Activated naive CD8-positive, alpha-beta T cell treated with anti-CD3 and anti-CD28 coated beads for 36 hours (primary cell): ENCODE measurements around the gene NPIPB8. TPM values are rescaled to one million over a fixed set of nuclear protein-coding genes. Genes with fewer than 3 reads are reported as not detected.
"Not testable (repeated sequence)": the region's sequence is repeated elsewhere in the genome, so short reads cannot be mapped to it uniquely, and the experiment has no call there.

Source experiments
- DNase-seq: peaks from one replicate; pipeline ENCODE4 v3.0.0; 2021
- H3K27ac Mint-ChIP-seq: one replicate; pipeline ENCODE4 v1.8.0; 2022; ENCODE audit warnings: mild to moderate bottlenecking, moderate library complexity, mixed read lengths
- H3K27me3 Mint-ChIP-seq: one replicate; pipeline ENCODE4 v1.8.0; 2022; ENCODE audit warnings: mild to moderate bottlenecking, mixed read lengths
- H3K36me3 Mint-ChIP-seq: one replicate; pipeline ENCODE4 v1.8.0; 2021; ENCODE audit warnings: mild to moderate bottlenecking, mixed read lengths
- H3K4me1 Mint-ChIP-seq: one replicate; pipeline ENCODE4 v1.8.0; 2021; ENCODE audit warnings: mixed read lengths
- H3K4me3 Mint-ChIP-seq: one replicate; pipeline ENCODE4 v1.8.0; 2022; ENCODE audit warnings: mild to moderate bottlenecking, moderate library complexity, mixed read lengths
- H3K9me3 Mint-ChIP-seq: one replicate; pipeline ENCODE4 v1.8.0; 2022; ENCODE audit warnings: mixed read lengths
- total RNA-seq, 2 experiments: library from RNA; stranded (reverse); gene quantifications; one replicate each; pipeline ENCODE4 v1.2.3, GENCODE V29; 2021

NPIPB8 gene
- total RNA-seq, result under 1 TPM in 1 of 2 experiments, not detected in 1; 0.39 TPM

DNA sequence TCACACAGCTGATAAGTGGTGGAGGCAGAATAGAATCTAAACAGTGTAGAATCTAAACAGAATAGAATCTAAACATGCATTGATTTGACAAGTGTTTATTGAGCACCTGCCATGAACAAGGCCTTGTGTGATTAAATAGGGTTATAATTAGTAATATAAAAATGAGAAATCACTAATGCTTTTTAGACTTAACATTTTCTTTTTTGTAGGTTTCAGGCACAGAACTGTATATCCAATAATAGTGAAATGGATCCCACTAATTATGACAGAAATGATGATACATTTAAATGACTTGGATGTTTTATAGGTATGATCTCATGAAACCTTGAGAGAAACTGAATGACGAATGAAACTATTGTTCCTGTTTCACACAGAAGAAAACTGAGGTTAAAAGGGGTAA, at the start of gene NPIPB8:
Gene NPIPB8, plus strand, starts transcription at position 301 of the 400 bp plus-strand sequence. CDS start 296 bp downstream, outside the sequence.
- not testable (repeated sequence) for H3K4me1 Mint-ChIP-seq, H3K36me3 Mint-ChIP-seq, DNase-seq, H3K4me3 Mint-ChIP-seq, H3K27ac Mint-ChIP-seq, H3K9me3 Mint-ChIP-seq, H3K27me3 Mint-ChIP-seq

DNA sequence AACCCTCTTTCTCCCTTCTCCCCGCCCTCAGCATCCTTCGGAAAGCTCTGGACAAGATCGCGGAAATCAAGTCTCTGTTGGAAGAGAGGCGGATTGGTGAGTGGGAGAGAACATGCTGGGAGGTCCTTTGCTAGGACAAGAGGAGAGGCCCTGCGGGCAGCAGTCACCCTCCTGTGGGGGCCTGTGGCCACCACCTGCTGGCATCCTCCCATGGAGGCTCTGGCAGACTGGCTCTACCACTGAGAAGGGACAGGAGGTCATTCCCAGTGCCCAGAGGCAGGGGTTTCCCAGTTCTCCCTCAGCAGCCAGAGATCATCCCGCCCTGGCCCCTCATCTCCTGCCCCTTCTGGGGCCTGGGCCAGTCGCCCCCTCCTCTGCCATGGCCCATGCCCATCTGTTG, 48.8 kb upstream of the NPIPB8 start:
- H3K27me3 Mint-ChIP-seq, result no peaks in the 10 kb centered on the region
- H3K27ac Mint-ChIP-seq, result no peak overlapping the region
- no peaks in the 10 kb centered on the region for H3K9me3 Mint-ChIP-seq
- no peak for DNase-seq
- H3K4me3 Mint-ChIP-seq, result no peak overlapping the region
- peaks cover 13% of the 10 kb centered on the region for H3K36me3 Mint-ChIP-seq
- H3K4me1 Mint-ChIP-seq, result peaks cover 3% of the 10 kb centered on the region

DNA sequence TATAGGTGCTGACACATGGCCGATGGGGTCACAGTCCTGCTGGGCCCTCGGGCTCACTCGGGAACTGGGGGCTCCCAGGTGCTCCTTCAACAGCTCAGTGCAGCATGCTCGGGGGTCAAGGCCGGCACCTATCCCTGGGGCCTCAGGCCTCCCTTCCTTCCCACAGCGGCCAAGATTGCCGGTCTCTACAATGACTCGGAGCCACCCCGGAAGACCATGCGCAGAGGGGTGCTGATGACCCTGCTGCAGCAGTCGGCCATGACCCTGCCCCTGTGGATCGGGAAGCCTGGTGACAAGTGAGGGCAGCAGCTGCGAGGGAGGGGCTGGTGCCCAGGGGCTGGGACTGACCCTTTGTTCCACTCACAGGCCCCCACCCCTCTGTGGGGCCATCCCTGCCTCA, 47.9 kb upstream of the NPIPB8 start:
- no peaks in the 10 kb centered on the region for H3K27me3 Mint-ChIP-seq
- H3K4me1 Mint-ChIP-seq, result peaks cover 3% of the 10 kb centered on the region
- no peak for DNase-seq
- H3K9me3 Mint-ChIP-seq, result no peaks in the 10 kb centered on the region
- H3K4me3 Mint-ChIP-seq, result no peak overlapping the region
- H3K27ac Mint-ChIP-seq, result no peak overlapping the region
- peaks cover 10% of the 10 kb centered on the region for H3K36me3 Mint-ChIP-seq

- H3K4me1 Mint-ChIP-seq, result peaks cover 3% of the 10 kb centered on the region
- DNase-seq, result no peak
- peaks cover 7% of the 10 kb centered on the region for H3K36me3 Mint-ChIP-seq
- peak overlapping the region; percentile 54 for H3K27ac Mint-ChIP-seq
- no peaks in the 10 kb centered on the region for H3K27me3 Mint-ChIP-seq
- no peak overlapping the region for H3K4me3 Mint-ChIP-seq
- no peaks in the 10 kb centered on the region for H3K9me3 Mint-ChIP-seq
These were observed 47.2 kb upstream of the NPIPB8 start for GRCh38 chr16:28590384-28591340.

GRCh38 chr16:28591355-28591754, 46.5 kb upstream of the NPIPB8 start:
- peak overlapping the region; percentile 54 for H3K27ac Mint-ChIP-seq
- no peaks in the 10 kb centered on the region for H3K9me3 Mint-ChIP-seq
- peaks cover 5% of the 10 kb centered on the region for H3K36me3 Mint-ChIP-seq
- H3K4me1 Mint-ChIP-seq, result peaks cover 3% of the 10 kb centered on the region
- H3K27me3 Mint-ChIP-seq, result no peaks in the 10 kb centered on the region
- no peak overlapping the region for H3K4me3 Mint-ChIP-seq
- DNase-seq, result no peak

- H3K4me1 Mint-ChIP-seq, result peaks cover 9% of the 10 kb centered on the region
These were observed 45.4 kb upstream of the NPIPB8 start for GRCh38 chr16:28592511-28592910.

DNA sequence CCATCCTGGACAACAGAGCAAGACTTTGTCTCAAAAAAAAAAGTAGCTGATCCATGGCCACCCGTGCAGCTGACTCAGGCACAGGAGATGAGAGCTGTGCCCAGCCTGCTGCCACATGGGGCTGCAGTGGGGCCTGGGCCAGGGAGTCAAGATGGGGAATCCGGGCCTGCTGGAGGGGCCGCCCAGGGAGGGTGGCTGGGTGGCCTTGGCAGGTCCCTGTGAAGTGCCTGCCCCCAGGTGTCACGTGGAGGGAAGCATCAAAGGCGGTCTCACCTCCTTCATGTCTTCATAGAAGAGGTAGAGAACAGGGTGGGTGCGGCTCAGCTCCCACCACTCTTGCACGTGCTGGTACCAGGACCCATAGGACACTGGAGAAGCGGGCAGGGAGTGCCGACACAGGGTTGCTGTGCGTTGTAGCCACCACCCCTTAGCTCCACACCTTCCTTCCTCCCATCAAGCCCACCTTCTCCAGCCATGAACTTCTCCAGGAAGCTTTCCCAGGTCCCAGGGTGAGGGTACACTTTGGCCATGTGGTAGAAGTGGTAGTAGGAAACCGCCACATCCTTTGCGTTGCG, 44.8 kb upstream of the NPIPB8 start:
- Mint-ChIP-seq H3K4me1 (peaks cover 12% of the 10 kb centered on the region), H3K27me3 (no peaks in the 10 kb centered on the region), H3K27ac (peak overlapping the region; percentile 74), H3K4me3 (no peak overlapping the region), H3K9me3 (no peaks in the 10 kb centered on the region), H3K36me3 (peaks cover 5% of the 10 kb centered on the region)
- no peak for DNase-seq

More at GRCh38 chr16:28592511-28592910, 45.4 kb upstream of the NPIPB8 start:
- Mint-ChIP-seq H3K27me3 (no peaks in the 10 kb centered on the region), H3K4me3 (no peak overlapping the region), H3K9me3 (no peaks in the 10 kb centered on the region), H3K27ac (peak overlapping the region; percentile 1), H3K36me3 (peaks cover 5% of the 10 kb centered on the region)
- no peak for DNase-seq

- DNase-seq, H3K27ac Mint-ChIP-seq, H3K27me3 Mint-ChIP-seq, H3K36me3 Mint-ChIP-seq, H3K9me3 Mint-ChIP-seq, H3K4me3 Mint-ChIP-seq: not testable (repeated sequence)
- H3K4me1 Mint-ChIP-seq, result peaks cover 12% of the 10 kb centered on the region
These were observed 42.4 kb upstream of the NPIPB8 start for GRCh38 chr16:28595451-28595850.

- H3K4me1 Mint-ChIP-seq, result peaks cover 12% of the 10 kb centered on the region
- peaks cover 3% of the 10 kb centered on the region for H3K36me3 Mint-ChIP-seq
- no peak overlapping the region for H3K4me3 Mint-ChIP-seq
- no peaks in the 10 kb centered on the region for H3K9me3 Mint-ChIP-seq
- H3K27me3 Mint-ChIP-seq, result no peaks in the 10 kb centered on the region
- DNase-seq, result no peak
- no peak overlapping the region for H3K27ac Mint-ChIP-seq
These were observed 41.7 kb upstream of the NPIPB8 start for GRCh38 chr16:28596115-28596630.

DNA sequence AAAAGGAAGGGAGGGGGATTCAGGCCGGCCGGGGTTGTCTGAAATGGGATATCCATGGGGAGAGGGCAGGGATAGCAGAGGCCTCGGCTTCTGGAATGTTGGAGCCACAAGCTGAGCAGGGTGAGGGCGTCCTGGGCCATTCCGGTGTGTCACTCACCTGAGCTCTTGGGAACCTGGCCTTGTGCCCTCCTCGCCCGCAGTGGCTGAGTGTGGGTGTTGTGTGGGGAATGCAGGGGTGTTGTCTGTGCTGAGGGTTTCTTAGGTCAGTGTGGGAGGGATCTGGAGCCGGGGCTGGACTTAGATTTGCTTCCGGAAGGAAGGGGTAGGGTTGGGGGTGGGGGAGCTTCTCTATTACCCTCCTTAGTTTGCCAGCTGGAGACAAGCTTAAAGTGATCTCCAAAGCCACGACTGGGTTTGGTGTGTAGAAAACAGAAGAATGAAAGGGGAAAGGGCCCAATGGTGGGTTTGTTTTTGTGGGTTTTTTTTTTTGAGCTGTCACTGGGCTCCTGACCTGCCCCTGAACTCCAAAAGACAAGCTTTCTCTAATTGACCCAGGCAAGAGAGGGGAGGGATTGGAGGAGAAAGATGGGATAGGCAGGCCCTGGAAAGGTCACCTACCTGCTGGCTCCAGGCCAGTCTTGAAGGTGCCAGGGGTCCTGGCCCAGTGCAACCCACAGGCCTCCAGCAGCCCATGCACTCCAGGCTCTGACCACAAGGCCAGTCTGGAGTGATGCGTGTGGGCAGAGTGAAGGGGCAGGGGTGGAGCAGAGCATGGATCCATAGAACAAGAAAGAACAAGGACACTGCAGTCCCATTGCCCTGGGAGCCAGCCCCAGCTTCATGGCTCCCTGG, 40.8 kb upstream of the NPIPB8 start, which contains the start of gene SULT1A2:
Gene SULT1A2, minus strand, starts transcription at position 211 of the 852 bp plus-strand sequence. CDS start 1,120 bp downstream, outside the sequence.
- H3K27ac Mint-ChIP-seq, result no peak within 1 kb of the TSS
- peaks cover 12% of the 10 kb centered on the region for H3K4me1 Mint-ChIP-seq
- peaks cover 3% of the 10 kb centered on the region for H3K36me3 Mint-ChIP-seq
- no peaks in the 10 kb centered on the region for H3K27me3 Mint-ChIP-seq
- no peaks in the 10 kb centered on the region for H3K9me3 Mint-ChIP-seq
- H3K4me3 Mint-ChIP-seq, result no peak within 1 kb of the TSS
- no peak for DNase-seq

- no peak for DNase-seq
- no peaks in the 10 kb centered on the region for H3K27me3 Mint-ChIP-seq
- H3K4me3 Mint-ChIP-seq, result no peak overlapping the region
- H3K9me3 Mint-ChIP-seq, result no peaks in the 10 kb centered on the region
- no peaks in the 10 kb centered on the region for H3K36me3 Mint-ChIP-seq
- peaks cover 12% of the 10 kb centered on the region for H3K4me1 Mint-ChIP-seq
- no peak overlapping the region for H3K27ac Mint-ChIP-seq
These were observed 40.1 kb upstream of the NPIPB8 start for GRCh38 chr16:28597692-28598261.

- not testable (repeated sequence) for H3K4me3 Mint-ChIP-seq, H3K27me3 Mint-ChIP-seq, H3K27ac Mint-ChIP-seq, DNase-seq, H3K36me3 Mint-ChIP-seq, H3K4me1 Mint-ChIP-seq, H3K9me3 Mint-ChIP-seq
These were observed 38.2 kb upstream of the NPIPB8 start for GRCh38 chr16:28599377-28600285.

GRCh38 chr16:28600965-28601364, 36.9 kb upstream of the NPIPB8 start:
- H3K4me1 Mint-ChIP-seq, H3K36me3 Mint-ChIP-seq, H3K9me3 Mint-ChIP-seq, DNase-seq, H3K27me3 Mint-ChIP-seq, H3K4me3 Mint-ChIP-seq, H3K27ac Mint-ChIP-seq: not testable (repeated sequence)

DNA sequence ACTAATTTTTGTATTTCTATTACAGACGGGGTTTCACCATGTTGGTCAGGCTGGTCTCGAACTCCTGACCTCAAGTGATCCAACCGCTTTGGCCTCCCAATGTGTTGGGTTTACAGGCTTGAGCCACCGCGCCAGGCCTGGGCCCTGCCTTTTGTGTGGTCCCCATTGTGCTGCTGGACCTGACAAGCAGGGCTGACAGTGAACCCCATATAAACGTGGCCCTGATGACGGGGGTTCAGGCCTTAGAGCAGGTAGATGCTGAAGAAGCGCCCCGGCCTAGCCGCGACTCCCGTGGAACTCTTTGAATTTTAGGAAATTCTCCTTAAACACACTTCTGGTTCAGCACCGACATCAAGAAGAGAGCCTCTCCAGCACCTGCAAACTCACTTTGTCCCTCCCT, 36.3 kb upstream of the NPIPB8 start:
- not testable (repeated sequence) for DNase-seq, H3K4me3 Mint-ChIP-seq, H3K27ac Mint-ChIP-seq, H3K9me3 Mint-ChIP-seq, H3K36me3 Mint-ChIP-seq, H3K4me1 Mint-ChIP-seq, H3K27me3 Mint-ChIP-seq
